H1 (cell line): ENCODE results near the gene MYBPC2. TPM values are rescaled to one million over a fixed set of nuclear protein-coding genes. Genes with fewer than 3 reads are reported as not detected.

ENCODE experiments used
- ATF2 ChIP-seq: IDR thresholded peaks from 2 replicates; pipeline ENCODE4 v1.6.1; 2012; ENCODE audit warnings: low read length, inconsistent platforms
- CEBPB ChIP-seq: IDR thresholded peaks from 2 replicates; pipeline ENCODE4 v1.6.1; 2012; ENCODE audit warnings: low read depth, low read length
- MAFK ChIP-seq: IDR thresholded peaks from 2 replicates; pipeline ENCODE4 v1.6.1; 2012; ENCODE audit warnings: low read depth, mild to moderate bottlenecking, improper control_type of control experiment, low read length
- RAD21 ChIP-seq, 2 experiments: IDR thresholded peaks in 1 of 2; conservative IDR thresholded peaks in 1 of 2; 2 replicates each; pipeline ENCODE4 v1.6.1; 2011; ENCODE audit warnings: low read depth in 2 of 2, low read length in 2 of 2, improper control_type of control experiment in 1 of 2, inconsistent platforms in 1 of 2, mild to moderate bottlenecking in 1 of 2, moderate library complexity in 1 of 2
- RXRA ChIP-seq: IDR thresholded peaks from 2 replicates; pipeline ENCODE4 v1.6.1; 2011; ENCODE audit warnings: low read depth, mild to moderate bottlenecking, low read length, moderate library complexity; ENCODE audit not compliant: insufficient read depth
- TAF7 ChIP-seq: optimal IDR thresholded peaks from 2 replicates; pipeline ENCODE3; 2011; ENCODE audit warnings: low read depth, mild to moderate bottlenecking, inconsistent platforms, low read length, moderate library complexity, borderline replicate concordance
- polyA plus RNA-seq, 7 experiments: library from polyadenylated mRNA; depleted of rRNA in 3 of 7; stranded (reverse) in 5 of 7; unstranded in 2 of 7; fragments of >200 nt in 5 of 7; fragments of 200-250 nt in 2 of 7; gene quantifications; 1 replicate in 5 of 7; 2 replicates in 1 of 7; 4 replicates in 1 of 7; pipeline versions ENCODE4 v1.2.1 to v1.2.3, GENCODE V29; 2011 to 2013; ENCODE audit warnings: missing spikeins in 2 of 7, mixed read lengths in 2 of 7
- total RNA-seq: library from RNA; stranded (reverse); fragmentation: NEBNext Ultra II Directional; extraction: Animal tissue kit (Norgen Biotek cat#: 25700); gene quantifications from 2 replicates; pipeline ENCODE4 v1.2.1, GENCODE V29; 2021
- TF ChIP-seq, protein P1 (sequence below): IDR thresholded peaks from 2 replicates; pipeline ENCODE4 v1.6.1; 2012; ENCODE audit warnings: inconsistent platforms
- TF ChIP-seq, protein P2 (sequence below): fragments of 300-600 bp; sonication (generic); IDR thresholded peaks from 2 replicates; pipeline ENCODE4 v1.7.1; 2012; ENCODE audit warnings: low read length, moderate library complexity, mild to moderate bottlenecking, inconsistent platforms; ENCODE audit not compliant: insufficient replicate concordance

Gene MYBPC2
- total and polyA plus RNA-seq, 2 of the 8 experiments (the other 6 are each of a cell fraction or from before 2014, with no cell fraction given) = 1.8 to 3.1 TPM

- TF ChIP-seq RAD21 (IDR thresholded peaks at IDR 0.05 in 1 of 2, conservative IDR thresholded peaks at IDR 0.05 in 1 of 2; ENCODE audit: low read depth in 2 of 2, low read length in 2 of 2) (no peak), TAF7 (no peak), RXRA (no peak), MAFK (no peak), CEBPB (no peak), ATF2 (no peak)
- TF ChIP-seq, protein P1, sequence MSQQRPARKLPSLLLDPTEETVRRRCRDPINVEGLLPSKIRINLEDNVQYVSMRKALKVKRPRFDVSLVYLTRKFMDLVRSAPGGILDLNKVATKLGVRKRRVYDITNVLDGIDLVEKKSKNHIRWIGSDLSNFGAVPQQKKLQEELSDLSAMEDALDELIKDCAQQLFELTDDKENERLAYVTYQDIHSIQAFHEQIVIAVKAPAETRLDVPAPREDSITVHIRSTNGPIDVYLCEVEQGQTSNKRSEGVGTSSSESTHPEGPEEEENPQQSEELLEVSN = no peak
- TF ChIP-seq, protein P2, sequence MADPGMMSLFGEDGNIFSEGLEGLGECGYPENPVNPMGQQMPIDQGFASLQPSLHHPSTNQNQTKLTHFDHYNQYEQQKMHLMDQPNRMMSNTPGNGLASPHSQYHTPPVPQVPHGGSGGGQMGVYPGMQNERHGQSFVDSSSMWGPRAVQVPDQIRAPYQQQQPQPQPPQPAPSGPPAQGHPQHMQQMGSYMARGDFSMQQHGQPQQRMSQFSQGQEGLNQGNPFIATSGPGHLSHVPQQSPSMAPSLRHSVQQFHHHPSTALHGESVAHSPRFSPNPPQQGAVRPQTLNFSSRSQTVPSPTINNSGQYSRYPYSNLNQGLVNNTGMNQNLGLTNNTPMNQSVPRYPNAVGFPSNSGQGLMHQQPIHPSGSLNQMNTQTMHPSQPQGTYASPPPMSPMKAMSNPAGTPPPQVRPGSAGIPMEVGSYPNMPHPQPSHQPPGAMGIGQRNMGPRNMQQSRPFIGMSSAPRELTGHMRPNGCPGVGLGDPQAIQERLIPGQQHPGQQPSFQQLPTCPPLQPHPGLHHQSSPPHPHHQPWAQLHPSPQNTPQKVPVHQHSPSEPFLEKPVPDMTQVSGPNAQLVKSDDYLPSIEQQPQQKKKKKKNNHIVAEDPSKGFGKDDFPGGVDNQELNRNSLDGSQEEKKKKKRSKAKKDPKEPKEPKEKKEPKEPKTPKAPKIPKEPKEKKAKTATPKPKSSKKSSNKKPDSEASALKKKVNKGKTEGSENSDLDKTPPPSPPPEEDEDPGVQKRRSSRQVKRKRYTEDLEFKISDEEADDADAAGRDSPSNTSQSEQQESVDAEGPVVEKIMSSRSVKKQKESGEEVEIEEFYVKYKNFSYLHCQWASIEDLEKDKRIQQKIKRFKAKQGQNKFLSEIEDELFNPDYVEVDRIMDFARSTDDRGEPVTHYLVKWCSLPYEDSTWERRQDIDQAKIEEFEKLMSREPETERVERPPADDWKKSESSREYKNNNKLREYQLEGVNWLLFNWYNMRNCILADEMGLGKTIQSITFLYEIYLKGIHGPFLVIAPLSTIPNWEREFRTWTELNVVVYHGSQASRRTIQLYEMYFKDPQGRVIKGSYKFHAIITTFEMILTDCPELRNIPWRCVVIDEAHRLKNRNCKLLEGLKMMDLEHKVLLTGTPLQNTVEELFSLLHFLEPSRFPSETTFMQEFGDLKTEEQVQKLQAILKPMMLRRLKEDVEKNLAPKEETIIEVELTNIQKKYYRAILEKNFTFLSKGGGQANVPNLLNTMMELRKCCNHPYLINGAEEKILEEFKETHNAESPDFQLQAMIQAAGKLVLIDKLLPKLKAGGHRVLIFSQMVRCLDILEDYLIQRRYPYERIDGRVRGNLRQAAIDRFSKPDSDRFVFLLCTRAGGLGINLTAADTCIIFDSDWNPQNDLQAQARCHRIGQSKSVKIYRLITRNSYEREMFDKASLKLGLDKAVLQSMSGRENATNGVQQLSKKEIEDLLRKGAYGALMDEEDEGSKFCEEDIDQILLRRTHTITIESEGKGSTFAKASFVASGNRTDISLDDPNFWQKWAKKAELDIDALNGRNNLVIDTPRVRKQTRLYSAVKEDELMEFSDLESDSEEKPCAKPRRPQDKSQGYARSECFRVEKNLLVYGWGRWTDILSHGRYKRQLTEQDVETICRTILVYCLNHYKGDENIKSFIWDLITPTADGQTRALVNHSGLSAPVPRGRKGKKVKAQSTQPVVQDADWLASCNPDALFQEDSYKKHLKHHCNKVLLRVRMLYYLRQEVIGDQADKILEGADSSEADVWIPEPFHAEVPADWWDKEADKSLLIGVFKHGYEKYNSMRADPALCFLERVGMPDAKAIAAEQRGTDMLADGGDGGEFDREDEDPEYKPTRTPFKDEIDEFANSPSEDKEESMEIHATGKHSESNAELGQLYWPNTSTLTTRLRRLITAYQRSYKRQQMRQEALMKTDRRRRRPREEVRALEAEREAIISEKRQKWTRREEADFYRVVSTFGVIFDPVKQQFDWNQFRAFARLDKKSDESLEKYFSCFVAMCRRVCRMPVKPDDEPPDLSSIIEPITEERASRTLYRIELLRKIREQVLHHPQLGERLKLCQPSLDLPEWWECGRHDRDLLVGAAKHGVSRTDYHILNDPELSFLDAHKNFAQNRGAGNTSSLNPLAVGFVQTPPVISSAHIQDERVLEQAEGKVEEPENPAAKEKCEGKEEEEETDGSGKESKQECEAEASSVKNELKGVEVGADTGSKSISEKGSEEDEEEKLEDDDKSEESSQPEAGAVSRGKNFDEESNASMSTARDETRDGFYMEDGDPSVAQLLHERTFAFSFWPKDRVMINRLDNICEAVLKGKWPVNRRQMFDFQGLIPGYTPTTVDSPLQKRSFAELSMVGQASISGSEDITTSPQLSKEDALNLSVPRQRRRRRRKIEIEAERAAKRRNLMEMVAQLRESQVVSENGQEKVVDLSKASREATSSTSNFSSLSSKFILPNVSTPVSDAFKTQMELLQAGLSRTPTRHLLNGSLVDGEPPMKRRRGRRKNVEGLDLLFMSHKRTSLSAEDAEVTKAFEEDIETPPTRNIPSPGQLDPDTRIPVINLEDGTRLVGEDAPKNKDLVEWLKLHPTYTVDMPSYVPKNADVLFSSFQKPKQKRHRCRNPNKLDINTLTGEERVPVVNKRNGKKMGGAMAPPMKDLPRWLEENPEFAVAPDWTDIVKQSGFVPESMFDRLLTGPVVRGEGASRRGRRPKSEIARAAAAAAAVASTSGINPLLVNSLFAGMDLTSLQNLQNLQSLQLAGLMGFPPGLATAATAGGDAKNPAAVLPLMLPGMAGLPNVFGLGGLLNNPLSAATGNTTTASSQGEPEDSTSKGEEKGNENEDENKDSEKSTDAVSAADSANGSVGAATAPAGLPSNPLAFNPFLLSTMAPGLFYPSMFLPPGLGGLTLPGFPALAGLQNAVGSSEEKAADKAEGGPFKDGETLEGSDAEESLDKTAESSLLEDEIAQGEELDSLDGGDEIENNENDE = no peak
Observed at GRCh38 chr19:50482271-50482855, 49.7 kb downstream of the MYBPC2 start (continued).
